AG10803 (cell line): Measurements from ENCODE around the gene TMEM86B.

ENCODE experiments used
- DNase-seq: peaks from one replicate; pipeline ENCODE4 v3.0.0; 2010; ENCODE audit warnings: low read depth
- H3K4me3 ChIP-seq: 2 replicates; pipeline ENCODE4 v1.5.1; 2011; ENCODE audit warnings: mild to moderate bottlenecking, low read length, control low read depth
- TF ChIP-seq, protein P1 (sequence below): conservative IDR thresholded peaks from 2 replicates; pipeline ENCODE4 v1.5.1; 2011; ENCODE audit warnings: mild to moderate bottlenecking, low read length, control low read depth, inconsistent platforms

TMEM86B gene

GRCh38 chr19:55198651-55199050, 29.9 kb downstream of the TMEM86B start:
- no peak overlapping the region for H3K4me3 ChIP-seq
- DNase-seq = no peak
- TF ChIP-seq, protein P1, sequence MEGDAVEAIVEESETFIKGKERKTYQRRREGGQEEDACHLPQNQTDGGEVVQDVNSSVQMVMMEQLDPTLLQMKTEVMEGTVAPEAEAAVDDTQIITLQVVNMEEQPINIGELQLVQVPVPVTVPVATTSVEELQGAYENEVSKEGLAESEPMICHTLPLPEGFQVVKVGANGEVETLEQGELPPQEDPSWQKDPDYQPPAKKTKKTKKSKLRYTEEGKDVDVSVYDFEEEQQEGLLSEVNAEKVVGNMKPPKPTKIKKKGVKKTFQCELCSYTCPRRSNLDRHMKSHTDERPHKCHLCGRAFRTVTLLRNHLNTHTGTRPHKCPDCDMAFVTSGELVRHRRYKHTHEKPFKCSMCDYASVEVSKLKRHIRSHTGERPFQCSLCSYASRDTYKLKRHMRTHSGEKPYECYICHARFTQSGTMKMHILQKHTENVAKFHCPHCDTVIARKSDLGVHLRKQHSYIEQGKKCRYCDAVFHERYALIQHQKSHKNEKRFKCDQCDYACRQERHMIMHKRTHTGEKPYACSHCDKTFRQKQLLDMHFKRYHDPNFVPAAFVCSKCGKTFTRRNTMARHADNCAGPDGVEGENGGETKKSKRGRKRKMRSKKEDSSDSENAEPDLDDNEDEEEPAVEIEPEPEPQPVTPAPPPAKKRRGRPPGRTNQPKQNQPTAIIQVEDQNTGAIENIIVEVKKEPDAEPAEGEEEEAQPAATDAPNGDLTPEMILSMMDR = no peak

GRCh38 chr19:55197528-55197927, 31.0 kb downstream of the TMEM86B start:
- TF ChIP-seq, protein P1 = no peak
- DNase-seq = no peak
- no peak overlapping the region for H3K4me3 ChIP-seq

DNA sequence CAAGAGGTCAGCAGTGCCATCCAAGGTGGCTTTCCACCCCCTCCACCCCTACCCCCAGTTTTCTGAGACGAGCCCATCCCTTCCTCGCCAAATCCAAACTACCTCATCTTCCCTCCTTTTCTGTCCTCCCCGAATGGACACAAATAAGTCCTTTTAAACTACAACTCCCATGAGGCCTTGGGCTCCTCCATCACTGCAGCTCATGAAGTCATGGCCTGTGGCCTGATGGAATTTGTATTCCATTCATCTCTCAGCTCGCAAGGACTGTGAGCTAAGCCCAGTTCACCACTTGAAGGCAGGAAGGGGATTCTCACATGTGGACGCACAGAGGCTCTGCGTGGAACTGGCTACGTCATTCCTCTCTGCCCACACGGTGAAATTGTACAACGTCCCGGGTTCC, 31.8 kb downstream of the TMEM86B start:
- no peak for DNase-seq

GRCh38 chr19:55193481-55193880, 35.1 kb downstream of the TMEM86B start:
- no peak for DNase-seq
- TF ChIP-seq, protein P1 = no peak
- no peak overlapping the region for H3K4me3 ChIP-seq

More for the DNA sequence above, 31.8 kb downstream of the TMEM86B start:
- TF ChIP-seq, protein P1 = no peak
- no peak overlapping the region for H3K4me3 ChIP-seq

DNA sequence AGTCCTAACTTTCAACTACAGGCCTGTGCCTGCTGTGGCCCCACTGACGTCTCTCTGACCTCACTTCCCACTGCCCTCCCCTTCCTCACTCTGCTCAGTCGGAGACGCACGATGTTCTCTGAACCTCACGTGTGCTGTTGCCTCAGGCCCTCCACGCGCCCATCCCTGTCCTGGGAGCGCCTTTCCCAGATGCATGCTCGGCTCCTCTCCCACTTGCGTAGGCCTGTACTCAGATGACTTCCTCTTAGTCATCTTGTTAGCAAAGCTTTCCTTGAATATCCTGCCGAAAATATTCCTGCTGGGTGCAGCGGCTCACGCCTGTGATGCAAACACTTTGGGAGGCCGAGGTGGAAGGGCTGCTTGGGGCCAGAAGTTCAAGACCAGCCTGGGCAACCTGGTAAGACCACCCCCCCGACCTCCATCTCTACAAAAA, 39.1 kb downstream of the TMEM86B start:
- TF ChIP-seq, protein P1 = no peak
- peak; percentile 89 for DNase-seq
- no peak overlapping the region for H3K4me3 ChIP-seq

GRCh38 chr19:55188625-55189024, 39.9 kb downstream of the TMEM86B start:
- H3K4me3 ChIP-seq = no peak overlapping the region
- DNase-seq = no peak
- TF ChIP-seq, protein P1 = no peak

GRCh38 chr19:55186080-55186479, 42.5 kb downstream of the TMEM86B start:
- no peak overlapping the region for H3K4me3 ChIP-seq
- DNase-seq = no peak
- TF ChIP-seq, protein P1 = no peak
